Activated T-helper 2 cell treated with anti-CD3 and anti-CD28 coated beads, Interferon-gamma antibody, Interleukin-2, Interleukin-4, amounts not matched to agents 10 μg/mL and 5 μg/mL and 100 μg/mL, durations not matched to agents 14 hours and 24 hours and 36 hours (primary cell): Measurements from ENCODE around the gene MAGEA1. TPM values are rescaled to one million over a fixed set of nuclear protein-coding genes. Genes with fewer than 3 reads are reported as not detected.
"Not testable (repeated sequence)": the region's sequence is repeated elsewhere in the genome, so short reads cannot be mapped to it uniquely, and the experiment has no call there.

Experiments used
- DNase-seq: peaks from one replicate; pipeline ENCODE4 v3.0.0; 2021; ENCODE audit warnings: low spot score
- H3K27ac Mint-ChIP-seq: one replicate; pipeline ENCODE4 v1.8.0; 2021; ENCODE audit warnings: mixed read lengths
- H3K27me3 Mint-ChIP-seq: one replicate; pipeline ENCODE4 v1.8.0; 2021; ENCODE audit warnings: low read depth, mixed read lengths
- H3K36me3 Mint-ChIP-seq: one replicate; pipeline ENCODE4 v1.8.0; 2021; ENCODE audit warnings: low read depth, mixed read lengths
- H3K4me1 Mint-ChIP-seq: one replicate; pipeline ENCODE4 v1.8.0; 2021; ENCODE audit warnings: low read depth, mixed read lengths
- H3K4me3 Mint-ChIP-seq: one replicate; pipeline ENCODE4 v1.8.0; 2021; ENCODE audit warnings: low read depth, mild to moderate bottlenecking, moderate library complexity, mixed read lengths
- H3K9me3 Mint-ChIP-seq: one replicate; pipeline ENCODE4 v1.8.0; 2021; ENCODE audit warnings: mixed read lengths
- intact Hi-C: fragments of 100-400 bp; cut with micrococcal nuclease; formaldehyde crosslinking; loops from one replicate; pipeline ENCODE4 v1.15.1; 2023
- total RNA-seq: library from RNA; stranded (reverse); gene quantifications from 2 replicates; pipeline ENCODE4 v1.2.3, GENCODE V29; 2022

Gene MAGEA1
- not detected in 2 replicates for total RNA-seq

GRCh38 chrX:153179131-153179530 is at the start of gene MAGEA1:
MAGEA1 (plus strand) TSS chrX:153179284; CDS start chrX:153182390, 3,106 bp downstream.
- Mint-ChIP-seq H3K27me3 (no peaks in the 10 kb centered on the region), H3K9me3 (no peaks in the 10 kb centered on the region), H3K36me3 (no peaks in the 10 kb centered on the region), H3K27ac (no peak within 1 kb of the TSS), H3K4me1 (no peaks in the 10 kb centered on the region), H3K4me3 (no peak within 1 kb of the TSS)
- intact Hi-C loops: no loop called here
- no peak for DNase-seq

GRCh38 chrX:153132924-153133323 is 46.2 kb upstream of the MAGEA1 start:
- H3K4me1 Mint-ChIP-seq, H3K27me3 Mint-ChIP-seq, H3K4me3 Mint-ChIP-seq, H3K27ac Mint-ChIP-seq, DNase-seq, intact Hi-C loops, H3K9me3 Mint-ChIP-seq, H3K36me3 Mint-ChIP-seq: not testable (repeated sequence)

GRCh38 chrX:153139074-153139473 is 40.0 kb upstream of the MAGEA1 start:
- H3K9me3 Mint-ChIP-seq, DNase-seq, H3K4me3 Mint-ChIP-seq, H3K36me3 Mint-ChIP-seq, H3K4me1 Mint-ChIP-seq, intact Hi-C loops, H3K27me3 Mint-ChIP-seq, H3K27ac Mint-ChIP-seq: not testable (repeated sequence)

- H3K36me3 Mint-ChIP-seq, DNase-seq, H3K27ac Mint-ChIP-seq, H3K9me3 Mint-ChIP-seq, H3K4me3 Mint-ChIP-seq, H3K4me1 Mint-ChIP-seq, H3K27me3 Mint-ChIP-seq, intact Hi-C loops: not testable (repeated sequence)
These were observed 32.8 kb upstream of the MAGEA1 start for GRCh38 chrX:153146288-153146687.

GRCh38 chrX:153153516-153153915 is 25.6 kb upstream of the MAGEA1 start:
- Mint-ChIP-seq H3K9me3 (no peaks in the 10 kb centered on the region), H3K36me3 (no peaks in the 10 kb centered on the region), H3K4me3 (no peak overlapping the region), H3K27me3 (peaks cover 11% of the 10 kb centered on the region), H3K27ac (no peak overlapping the region), H3K4me1 (no peaks in the 10 kb centered on the region)
- DNase-seq: no peak
- intact Hi-C loops: no loop called here

- Mint-ChIP-seq H3K36me3 (no peaks in the 10 kb centered on the region), H3K27me3 (peaks cover 11% of the 10 kb centered on the region), H3K27ac (no peak overlapping the region), H3K4me3 (no peak overlapping the region), H3K4me1 (no peaks in the 10 kb centered on the region), H3K9me3 (no peaks in the 10 kb centered on the region)
- DNase-seq: no peak
- intact Hi-C loops: no loop called here
These were observed 21.6 kb upstream of the MAGEA1 start for GRCh38 chrX:153157450-153157849.

- no peaks in the 10 kb centered on the region for H3K36me3 Mint-ChIP-seq
- H3K4me3 Mint-ChIP-seq: no peak overlapping the region
- no peak overlapping the region for H3K27ac Mint-ChIP-seq
- no peaks in the 10 kb centered on the region for H3K9me3 Mint-ChIP-seq
- intact Hi-C loops: no loop called here
- no peaks in the 10 kb centered on the region for H3K4me1 Mint-ChIP-seq
- no peak for DNase-seq
- peaks cover 9% of the 10 kb centered on the region for H3K27me3 Mint-ChIP-seq
These were observed 20.8 kb upstream of the MAGEA1 start for GRCh38 chrX:153158319-153158718.

GRCh38 chrX:153161952-153162351 is 17.1 kb upstream of the MAGEA1 start:
- Mint-ChIP-seq H3K4me1 (no peaks in the 10 kb centered on the region), H3K36me3 (no peaks in the 10 kb centered on the region), H3K27me3 (no peaks in the 10 kb centered on the region), H3K27ac (no peak overlapping the region), H3K9me3 (no peaks in the 10 kb centered on the region), H3K4me3 (no peak overlapping the region)
- no peak for DNase-seq
- intact Hi-C loops: no loop called here

GRCh38 chrX:153164733-153165132 is 14.4 kb upstream of the MAGEA1 start:
- no peak overlapping the region for H3K4me3 Mint-ChIP-seq
- no peaks in the 10 kb centered on the region for H3K27me3 Mint-ChIP-seq
- H3K36me3 Mint-ChIP-seq: no peaks in the 10 kb centered on the region
- intact Hi-C loops: no loop called here
- H3K9me3 Mint-ChIP-seq: no peaks in the 10 kb centered on the region
- no peaks in the 10 kb centered on the region for H3K4me1 Mint-ChIP-seq
- H3K27ac Mint-ChIP-seq: no peak overlapping the region
- DNase-seq: no peak

GRCh38 chrX:153168423-153168822 is 10.7 kb upstream of the MAGEA1 start:
- H3K36me3 Mint-ChIP-seq, H3K4me3 Mint-ChIP-seq, H3K27ac Mint-ChIP-seq, H3K4me1 Mint-ChIP-seq, DNase-seq, H3K27me3 Mint-ChIP-seq, intact Hi-C loops, H3K9me3 Mint-ChIP-seq: not testable (repeated sequence)

GRCh38 chrX:153181822-153182221 is 2.7 kb downstream of the MAGEA1 start:
- H3K36me3 Mint-ChIP-seq: no peaks in the 10 kb centered on the region
- H3K27ac Mint-ChIP-seq: no peak overlapping the region
- H3K9me3 Mint-ChIP-seq: no peaks in the 10 kb centered on the region
- H3K27me3 Mint-ChIP-seq: no peaks in the 10 kb centered on the region
- intact Hi-C loops: no loop called here
- H3K4me3 Mint-ChIP-seq: no peak overlapping the region
- no peak for DNase-seq
- no peaks in the 10 kb centered on the region for H3K4me1 Mint-ChIP-seq

GRCh38 chrX:153184787-153185186 is 5.7 kb downstream of the MAGEA1 start:
- H3K27me3 Mint-ChIP-seq: no peaks in the 10 kb centered on the region
- H3K36me3 Mint-ChIP-seq: no peaks in the 10 kb centered on the region
- no peaks in the 10 kb centered on the region for H3K9me3 Mint-ChIP-seq
- no peak overlapping the region for H3K27ac Mint-ChIP-seq
- no peak overlapping the region for H3K4me3 Mint-ChIP-seq
- no peak for DNase-seq
- intact Hi-C loops: no loop called here
- H3K4me1 Mint-ChIP-seq: no peaks in the 10 kb centered on the region

- Mint-ChIP-seq H3K27ac (no peak overlapping the region), H3K4me1 (no peaks in the 10 kb centered on the region), H3K27me3 (peaks cover 14% of the 10 kb centered on the region), H3K9me3 (no peaks in the 10 kb centered on the region), H3K36me3 (no peaks in the 10 kb centered on the region), H3K4me3 (no peak overlapping the region)
- no peak for DNase-seq
- intact Hi-C loops: no loop called here
These were observed 11.3 kb downstream of the MAGEA1 start for GRCh38 chrX:153190381-153190780.

GRCh38 chrX:153200462-153200861 is 21.4 kb downstream of the MAGEA1 start:
- peaks cover 17% of the 10 kb centered on the region for H3K27me3 Mint-ChIP-seq
- no peaks in the 10 kb centered on the region for H3K36me3 Mint-ChIP-seq
- no peak for DNase-seq
- H3K27ac Mint-ChIP-seq: no peak overlapping the region
- intact Hi-C loops: no loop called here
- no peaks in the 10 kb centered on the region for H3K4me1 Mint-ChIP-seq
- H3K4me3 Mint-ChIP-seq: no peak overlapping the region
- no peaks in the 10 kb centered on the region for H3K9me3 Mint-ChIP-seq
